ENCODE results near the gene IVL.
A peak's percentile ranks its signal among the peaks of the same experiment; 100 is the strongest.

The IVL gene

GRCh38 chr1:152899027-152899426, 9.3 kb upstream of the IVL start:
- DNase-seq = no peak

- DNase-seq = no peak
Measured at GRCh38 chr1:152899883-152900282, 8.5 kb upstream of the IVL start.

- DNase-seq = no peak
Measured at GRCh38 chr1:152901631-152902030, 6.7 kb upstream of the IVL start.

GRCh38 chr1:152902636-152903035, 5.7 kb upstream of the IVL start:
- no peak for DNase-seq

- no peak for DNase-seq
Measured at GRCh38 chr1:152904688-152905440, 3.5 kb upstream of the IVL start.

GRCh38 chr1:152906023-152906565, 2.3 kb upstream of the IVL start:
- DNase-seq = peak; percentile 10

GRCh38 chr1:152909206-152909605, 860 bp downstream of the IVL start:
- no peak for DNase-seq

GRCh38 chr1:152912471-152912870, 4.1 kb downstream of the IVL start:
- no peak for DNase-seq

GRCh38 chr1:152912900-152913299, 4.6 kb downstream of the IVL start:
- DNase-seq = no peak

GRCh38 chr1:152917794-152918193, 9.4 kb downstream of the IVL start:
- DNase-seq = peak; percentile 63

GRCh38 chr1:152919071-152919470, 10.7 kb downstream of the IVL start:
- no peak for DNase-seq

GRCh38 chr1:152924191-152924590, 15.8 kb downstream of the IVL start:
- DNase-seq = no peak

- peak; percentile 33 for DNase-seq
Measured at GRCh38 chr1:152926091-152926490, 17.7 kb downstream of the IVL start.

- DNase-seq = no peak
Measured at GRCh38 chr1:152928671-152929070, 20.3 kb downstream of the IVL start.

- DNase-seq = no peak
Measured at GRCh38 chr1:152932170-152932811, 23.9 kb downstream of the IVL start.

GRCh38 chr1:152933196-152933595, 24.9 kb downstream of the IVL start:
- DNase-seq = no peak

GRCh38 chr1:152940614-152941013, 32.3 kb downstream of the IVL start:
- no peak for DNase-seq

GRCh38 chr1:152941037-152941711, 32.8 kb downstream of the IVL start:
- no peak for DNase-seq

- no peak for DNase-seq
Measured at GRCh38 chr1:152942161-152942560, 33.8 kb downstream of the IVL start.

- DNase-seq = no peak
Measured at GRCh38 chr1:152946248-152946647, 37.9 kb downstream of the IVL start.

- no peak for DNase-seq
Measured at GRCh38 chr1:152946651-152947256, 38.4 kb downstream of the IVL start, which contains the start of gene SPRR5. SPRR5 (plus strand) TSS chr1:152947206; CDS start chr1:152948555, 1,349 bp downstream.

- DNase-seq = no peak
Measured at GRCh38 chr1:152951711-152952110, 43.4 kb downstream of the IVL start.

- no peak for DNase-seq
Measured at GRCh38 chr1:152953761-152954160, 45.4 kb downstream of the IVL start.
